Stimulated activated CD4-positive, alpha-beta T cell treated with anti-CD3 and anti-CD28 coated beads, Interleukin-4, amount 100 ng/mL, for 24 hours (primary cell): ENCODE data around the gene JRKL.

ENCODE experiments used
- DNase-seq: peaks from one replicate; pipeline ENCODE4 v3.0.0-alpha.2; 2020

The JRKL gene

DNA sequence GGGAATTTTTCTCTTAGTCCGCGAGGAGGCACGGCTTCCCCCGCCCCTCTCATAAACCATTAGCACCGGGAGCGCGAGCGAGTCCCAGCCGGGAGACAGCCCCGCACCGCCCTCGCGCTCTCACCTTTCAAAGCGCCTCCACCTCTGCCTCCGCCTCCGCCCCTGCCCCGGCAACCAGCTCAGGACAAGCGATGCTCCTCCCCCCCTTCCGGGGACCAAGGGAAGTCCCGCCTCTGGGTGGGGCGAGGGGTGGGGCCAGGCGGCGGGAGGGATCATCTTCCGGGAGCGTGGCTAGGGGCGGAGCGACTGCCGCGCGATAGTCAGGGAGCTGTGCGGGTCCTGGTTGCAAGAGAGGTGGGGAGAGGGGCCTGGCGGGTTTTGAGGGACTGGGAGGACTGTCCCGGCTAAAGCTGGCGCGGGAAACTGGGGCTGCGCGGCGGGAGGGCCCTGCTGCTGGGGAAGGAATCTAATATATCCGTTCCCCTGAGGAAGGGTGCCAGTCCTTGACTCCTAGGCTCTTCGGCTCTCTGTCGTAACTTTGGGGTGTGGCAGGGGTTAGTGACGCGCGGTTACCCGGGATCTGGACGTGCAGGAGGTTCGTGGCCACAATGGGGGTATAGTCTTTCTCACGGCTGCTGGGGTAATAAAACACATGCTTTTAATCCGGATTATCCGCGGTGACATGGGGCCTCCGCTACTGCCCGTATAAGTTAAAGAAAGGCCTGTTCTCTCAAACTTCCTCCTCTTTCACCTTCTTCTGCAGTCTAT is at the start of gene JRKL, which contains the start of gene CCDC82:
Gene JRKL (plus strand): TSS at position 294 of the 768 bp plus-strand sequence. CDS start 637 bp downstream, outside the sequence.
Gene CCDC82 (minus strand): TSS at position 193 of the 768 bp plus-strand sequence. CDS start 5,165 bp downstream, outside the sequence.
- peak; percentile 98 for DNase-seq

DNA sequence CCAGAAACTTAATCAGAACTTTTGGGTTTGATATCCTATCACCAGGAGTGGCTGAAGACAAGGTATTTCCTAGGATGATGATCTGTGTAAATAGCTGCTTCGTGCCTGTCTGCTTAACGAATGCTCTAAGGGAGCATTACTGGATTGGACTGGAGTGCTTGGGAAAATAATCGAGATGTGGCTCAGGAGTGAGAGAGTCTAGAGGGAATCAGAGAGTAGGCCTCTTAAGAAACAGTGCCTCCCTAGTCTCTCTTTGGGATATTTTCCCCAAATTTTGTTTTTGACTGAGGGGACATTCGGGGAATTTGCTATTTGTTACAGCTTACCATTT is 49.3 kb upstream of the JRKL start:
- no peak for DNase-seq

DNA sequence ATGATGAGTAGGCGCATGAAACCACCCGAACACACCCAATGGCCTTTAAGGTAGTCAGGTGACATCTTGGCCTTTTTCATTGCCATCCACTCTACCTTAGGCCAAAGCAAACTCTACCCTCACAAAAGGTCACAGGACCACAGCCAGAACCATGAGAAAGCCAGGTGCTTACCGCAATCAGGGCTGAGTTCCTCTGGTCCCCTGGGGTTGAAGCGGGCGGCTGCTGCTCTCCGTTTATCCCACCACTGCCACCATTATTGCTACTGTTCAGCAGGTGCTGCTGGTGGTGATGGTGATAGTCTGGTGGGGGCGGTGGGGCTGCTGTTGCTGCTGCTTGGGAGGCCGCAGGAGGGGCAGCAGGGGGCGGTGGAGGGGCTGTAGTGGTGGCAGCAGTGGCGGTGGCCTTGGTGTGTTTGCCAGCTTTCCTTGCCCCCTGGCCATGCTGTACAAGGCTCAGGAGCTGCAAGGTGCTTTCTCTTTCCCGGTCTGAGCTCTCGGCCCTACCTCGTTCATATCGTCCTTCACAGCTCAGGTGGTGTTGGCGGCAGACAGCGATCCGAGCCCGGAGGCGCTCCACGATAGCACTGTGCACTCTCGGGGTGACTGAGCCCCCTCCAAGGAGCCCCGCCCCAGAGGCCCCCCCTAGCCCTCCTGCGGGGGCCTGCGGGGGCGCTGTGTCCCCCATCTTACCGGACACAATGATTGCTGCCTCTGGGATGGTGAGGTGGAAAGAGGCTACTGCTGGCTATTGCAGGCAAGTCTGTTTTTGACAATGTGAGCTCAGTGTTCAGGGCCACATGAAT is 48.4 kb upstream of the JRKL start:
- peak; percentile 58 for DNase-seq

DNA sequence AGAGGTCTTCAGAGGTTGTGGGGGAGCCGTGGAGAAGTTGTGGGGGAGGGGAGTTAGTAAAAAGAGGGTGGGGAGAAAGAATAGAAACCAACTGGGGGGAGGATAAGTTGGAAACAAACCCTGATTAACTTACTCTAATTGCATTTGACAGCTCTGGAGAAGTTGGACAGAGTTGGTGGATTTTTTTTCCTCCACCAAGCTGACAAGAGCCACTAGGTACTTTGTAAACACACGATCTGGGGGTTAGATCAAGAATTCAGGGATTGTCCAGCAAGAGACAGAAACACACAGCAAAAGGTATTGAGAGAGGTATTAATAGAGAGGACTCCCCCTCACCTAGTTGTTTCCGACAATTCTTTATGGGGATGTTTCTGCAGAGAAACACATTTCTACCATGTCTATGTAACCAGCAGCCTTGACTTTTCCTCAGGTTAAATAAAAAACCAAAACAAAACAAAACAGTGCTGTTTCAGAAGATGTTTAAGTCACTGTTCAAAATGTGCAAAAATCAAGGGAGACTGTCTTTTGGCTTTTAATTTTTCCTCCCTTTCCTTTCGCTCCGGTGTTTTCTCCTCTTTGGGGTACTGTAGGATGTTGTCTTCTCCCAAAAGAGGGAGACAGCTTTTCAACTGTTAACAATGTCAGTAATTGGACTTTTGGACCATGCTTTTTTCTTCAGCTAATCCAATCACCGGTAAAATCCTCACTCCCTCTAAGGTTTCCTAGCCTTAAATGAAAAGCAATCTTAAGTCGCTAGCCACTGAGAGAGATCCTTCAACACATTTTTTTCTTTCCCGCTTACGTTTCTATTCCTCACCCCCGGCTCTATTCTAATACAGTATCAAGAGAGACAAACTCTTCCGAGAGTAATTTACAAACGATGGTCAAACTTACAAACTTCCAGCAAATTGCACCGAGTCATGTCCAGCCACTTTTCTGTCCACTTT is 47.5 kb upstream of the JRKL start:
- no peak for DNase-seq

DNA sequence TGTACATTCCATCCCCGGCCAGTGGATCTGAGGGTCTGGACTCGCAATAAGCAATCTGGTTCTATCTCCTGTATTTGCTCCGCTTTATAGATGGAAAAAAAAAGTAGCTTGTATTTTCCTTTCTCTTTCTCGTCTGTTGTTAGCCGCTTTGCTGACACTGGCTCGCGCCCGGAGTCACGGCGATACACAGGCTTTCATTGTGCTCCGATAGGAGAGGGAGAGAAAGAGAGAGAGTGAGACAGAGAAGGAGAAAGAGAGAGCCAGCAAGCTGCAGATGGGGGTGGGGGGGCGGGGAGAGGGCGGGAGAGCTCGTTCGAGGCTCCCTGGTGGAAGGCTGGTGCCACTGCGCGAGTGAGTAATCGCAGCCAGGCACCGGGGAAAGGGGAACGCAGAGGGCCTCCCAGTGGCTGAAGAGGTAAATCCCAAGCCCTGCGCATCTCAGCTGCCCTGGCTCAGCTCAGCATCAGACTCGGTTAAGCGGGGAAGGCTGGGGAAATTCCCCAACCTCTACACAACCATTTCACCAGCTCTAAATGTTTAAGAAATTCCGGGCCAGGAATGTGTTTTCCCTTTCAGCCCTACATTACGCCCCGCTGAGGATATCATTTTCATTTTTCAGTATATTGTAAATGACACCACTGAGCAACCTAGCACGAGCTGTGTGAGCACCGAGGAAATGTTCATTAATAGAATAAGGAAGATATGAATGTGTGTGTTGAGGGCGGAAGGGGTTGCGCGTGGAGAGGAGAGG is 46.7 kb upstream of the JRKL start, which contains the start of gene MAML2:
Gene MAML2 (minus strand): TSS at position 235 of the 751 bp plus-strand sequence. CDS start 1,300 bp downstream, outside the sequence.
- DNase-seq = peak; percentile 94

DNA sequence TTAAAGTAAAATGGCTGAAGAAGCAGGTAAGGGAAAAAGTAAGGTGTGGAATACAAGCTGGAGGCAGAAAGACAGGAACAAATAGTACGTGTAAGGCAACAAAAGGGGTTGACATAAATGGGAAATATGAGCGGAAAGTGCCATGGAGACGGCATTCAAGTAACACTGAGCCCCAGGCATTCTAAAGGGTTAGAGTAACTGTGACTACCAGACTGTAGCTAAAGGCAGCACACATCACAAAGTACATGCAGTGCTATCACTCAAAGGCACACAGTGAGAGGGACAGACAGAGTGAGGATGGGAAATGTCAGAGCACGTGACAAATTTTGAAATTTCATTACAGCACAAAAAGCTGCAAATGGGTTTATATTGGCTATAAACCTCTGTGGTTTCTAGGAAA is 33.0 kb upstream of the JRKL start:
- no peak for DNase-seq

DNA sequence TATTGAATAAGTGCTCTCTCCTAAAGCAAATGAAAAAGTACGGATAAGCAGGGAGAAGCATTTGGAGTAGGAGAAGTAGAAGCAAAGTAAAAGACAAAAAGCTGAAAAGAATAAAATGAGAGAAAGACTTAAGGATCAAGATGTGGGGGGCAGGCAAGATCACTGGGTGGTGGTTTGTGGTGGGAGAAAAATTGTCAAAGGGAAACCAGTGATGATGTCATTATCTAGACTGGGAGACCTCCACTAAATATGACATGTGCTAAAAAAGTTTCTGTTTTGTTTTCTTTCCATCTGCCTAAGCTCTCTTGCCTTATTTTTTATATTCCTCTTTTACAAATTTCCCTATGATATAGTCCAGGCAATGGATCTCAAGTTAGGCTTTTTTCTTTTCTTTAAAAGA is 32.0 kb upstream of the JRKL start:
- no peak for DNase-seq

DNA sequence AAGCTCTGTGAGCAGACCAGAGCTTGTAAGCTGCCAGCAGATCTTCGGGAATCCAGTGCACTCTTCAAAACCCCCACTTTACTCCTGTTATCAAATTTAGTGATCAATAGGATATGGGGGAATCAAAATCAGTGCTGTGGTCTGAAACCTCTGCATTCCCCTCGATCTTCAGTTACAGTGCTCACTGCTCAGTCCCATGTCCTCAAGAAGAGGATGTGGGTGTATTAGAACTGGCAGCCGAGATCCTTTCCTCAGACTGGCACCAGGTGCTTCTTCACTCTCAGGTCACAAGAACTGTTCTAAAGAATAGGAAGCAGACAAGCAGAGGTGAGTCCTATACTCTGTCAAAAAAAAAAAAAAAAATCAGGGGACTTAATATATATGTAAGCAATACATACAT is 31.5 kb upstream of the JRKL start:
- DNase-seq = no peak

DNA sequence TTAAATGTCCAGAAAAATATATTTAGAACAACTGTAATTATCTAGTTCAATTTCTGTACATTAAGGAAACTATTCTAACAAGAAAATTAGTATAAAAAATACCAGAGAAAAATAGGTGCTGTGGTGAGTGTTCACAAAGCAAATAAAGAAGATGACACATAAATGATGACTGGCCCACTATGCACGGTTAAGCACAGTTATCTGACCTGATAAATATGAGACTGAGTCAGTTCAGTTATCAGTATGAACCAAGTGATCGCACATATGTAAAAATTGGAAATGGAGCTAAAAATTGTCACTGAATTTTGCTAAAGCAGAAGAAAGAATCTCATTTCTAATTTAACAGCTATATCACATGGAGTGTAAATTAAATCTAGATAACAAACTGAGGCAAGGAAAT is 28.0 kb upstream of the JRKL start:
- DNase-seq = no peak

DNA sequence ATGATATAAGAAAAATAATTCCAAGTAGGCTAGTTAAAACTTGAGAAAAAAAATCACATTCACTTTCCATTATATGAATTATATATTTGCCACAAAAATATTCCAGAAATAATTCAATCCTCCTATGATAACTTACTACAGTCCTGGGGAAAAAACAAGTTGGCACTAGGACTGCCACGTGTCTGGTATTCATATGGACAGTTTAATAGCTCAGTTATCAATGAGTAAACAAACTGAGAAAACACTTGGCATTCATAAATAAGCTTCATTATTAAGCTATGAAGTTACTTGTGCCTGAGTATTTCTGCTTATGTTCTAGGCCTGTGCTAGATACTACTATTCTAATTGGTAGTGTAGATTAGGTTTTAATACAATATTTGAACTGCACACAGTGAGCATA is 24.3 kb upstream of the JRKL start:
- DNase-seq = no peak

DNA sequence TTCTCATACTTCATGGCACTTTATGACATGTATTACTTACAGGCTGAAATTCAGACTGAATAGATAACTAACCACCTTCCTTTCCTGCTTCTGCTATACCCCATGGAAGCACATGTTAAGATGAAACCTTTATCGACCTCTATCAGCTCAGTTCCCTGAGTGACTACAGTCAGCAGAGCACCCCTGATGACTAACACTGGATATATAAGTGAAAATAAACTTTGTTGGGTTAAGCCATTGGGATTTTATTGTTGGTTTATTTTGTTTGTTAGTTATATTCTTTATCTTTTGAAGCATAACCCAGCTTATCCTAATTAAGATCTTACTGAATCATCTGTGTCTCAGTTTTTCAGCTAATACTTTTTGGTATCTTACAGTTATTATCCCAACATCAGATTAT is 23.8 kb upstream of the JRKL start:
- no peak for DNase-seq

DNA sequence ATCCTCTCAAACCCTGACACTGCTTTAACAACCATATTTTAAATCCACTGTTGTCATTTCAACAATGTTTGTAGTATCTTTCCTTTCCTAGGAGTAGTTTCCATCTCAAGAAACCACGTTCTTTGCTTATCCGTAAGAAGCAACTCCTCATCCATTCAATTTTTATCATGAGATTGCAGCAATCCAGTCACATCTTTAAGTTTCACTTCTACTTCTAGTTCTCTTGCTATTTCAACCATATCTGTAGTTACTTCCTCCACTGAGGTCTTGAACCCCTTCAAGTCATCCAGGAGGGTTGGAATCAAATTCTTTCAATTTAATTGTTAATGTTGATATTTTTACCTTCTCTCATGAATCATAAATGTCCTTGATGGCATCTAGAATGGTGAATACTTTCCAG is 22.5 kb upstream of the JRKL start:
- DNase-seq = no peak

DNA sequence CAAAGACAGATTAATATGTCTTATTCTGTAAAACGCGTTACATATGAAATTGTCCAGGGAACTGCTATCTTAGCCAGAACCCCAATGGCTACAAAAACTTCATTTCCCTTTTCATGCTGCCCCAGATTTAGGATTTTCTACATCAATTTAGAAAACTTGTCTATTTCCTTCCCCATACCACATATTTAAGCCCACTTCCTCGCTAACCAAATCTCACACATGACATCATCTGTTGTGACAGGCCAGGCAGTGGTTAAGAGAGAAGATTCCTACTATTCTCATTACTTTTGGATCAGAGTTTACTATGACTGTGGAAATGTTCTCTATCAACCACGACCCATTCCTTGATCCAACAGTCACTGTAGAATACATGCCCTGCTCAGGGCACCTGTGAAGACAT is 16.0 kb upstream of the JRKL start:
- no peak for DNase-seq

DNA sequence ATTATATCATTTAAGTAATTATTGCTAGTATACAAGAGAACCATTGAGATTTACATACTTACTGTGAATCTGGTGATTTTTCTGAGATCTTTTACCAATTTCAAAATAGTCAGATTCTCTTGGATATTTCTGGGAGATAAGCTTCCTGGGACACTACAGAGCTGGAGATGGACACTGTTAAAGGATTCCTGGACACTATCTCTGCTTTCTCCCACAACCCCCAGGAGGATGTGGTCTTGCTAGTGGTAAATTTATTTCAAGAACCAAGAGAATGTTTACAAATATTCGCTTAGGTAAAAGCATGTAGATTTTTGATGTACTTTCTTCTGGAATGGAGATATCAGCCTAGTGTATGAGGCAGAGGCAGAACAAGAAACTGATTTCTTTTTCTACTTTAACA is 13.0 kb upstream of the JRKL start:
- no peak for DNase-seq

DNA sequence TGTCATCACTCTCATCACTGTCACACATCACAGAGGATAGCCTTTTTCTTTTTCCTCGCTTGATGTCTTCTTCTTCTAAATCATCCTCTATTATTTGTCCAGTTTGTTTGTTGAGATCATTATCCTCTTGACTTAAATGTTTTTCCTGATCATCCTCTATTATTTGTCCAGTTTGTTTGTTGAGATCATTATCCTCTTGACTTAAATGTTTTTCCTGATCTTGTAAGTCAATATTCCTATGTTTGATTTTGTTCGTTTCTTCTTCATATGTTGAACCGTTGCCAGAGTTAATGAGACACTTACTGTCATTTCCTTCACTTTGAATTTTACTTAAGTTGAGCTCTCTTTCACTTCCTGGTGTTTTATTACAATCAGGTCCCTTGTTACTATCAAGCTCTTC is 5.7 kb upstream of the JRKL start:
- DNase-seq = no peak

DNA sequence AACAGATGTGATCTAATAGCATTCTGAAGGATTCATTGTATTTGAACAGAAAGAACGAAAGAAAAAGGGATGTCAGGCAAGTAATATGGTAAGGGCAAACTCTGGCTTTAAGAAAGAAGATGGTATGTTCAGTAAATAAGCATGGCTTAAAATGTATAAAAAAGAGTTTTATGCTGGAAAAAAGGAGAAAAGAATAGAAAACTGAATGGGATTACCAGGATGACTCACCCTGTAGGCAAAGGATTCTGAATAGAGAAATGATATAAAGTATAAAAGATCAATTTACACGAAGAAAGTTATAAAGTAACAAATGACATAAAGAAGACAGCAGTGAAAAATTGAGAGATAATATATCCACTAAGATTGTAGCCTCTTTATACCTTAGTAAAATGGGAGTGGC is 4.6 kb upstream of the JRKL start:
- no peak for DNase-seq

DNA sequence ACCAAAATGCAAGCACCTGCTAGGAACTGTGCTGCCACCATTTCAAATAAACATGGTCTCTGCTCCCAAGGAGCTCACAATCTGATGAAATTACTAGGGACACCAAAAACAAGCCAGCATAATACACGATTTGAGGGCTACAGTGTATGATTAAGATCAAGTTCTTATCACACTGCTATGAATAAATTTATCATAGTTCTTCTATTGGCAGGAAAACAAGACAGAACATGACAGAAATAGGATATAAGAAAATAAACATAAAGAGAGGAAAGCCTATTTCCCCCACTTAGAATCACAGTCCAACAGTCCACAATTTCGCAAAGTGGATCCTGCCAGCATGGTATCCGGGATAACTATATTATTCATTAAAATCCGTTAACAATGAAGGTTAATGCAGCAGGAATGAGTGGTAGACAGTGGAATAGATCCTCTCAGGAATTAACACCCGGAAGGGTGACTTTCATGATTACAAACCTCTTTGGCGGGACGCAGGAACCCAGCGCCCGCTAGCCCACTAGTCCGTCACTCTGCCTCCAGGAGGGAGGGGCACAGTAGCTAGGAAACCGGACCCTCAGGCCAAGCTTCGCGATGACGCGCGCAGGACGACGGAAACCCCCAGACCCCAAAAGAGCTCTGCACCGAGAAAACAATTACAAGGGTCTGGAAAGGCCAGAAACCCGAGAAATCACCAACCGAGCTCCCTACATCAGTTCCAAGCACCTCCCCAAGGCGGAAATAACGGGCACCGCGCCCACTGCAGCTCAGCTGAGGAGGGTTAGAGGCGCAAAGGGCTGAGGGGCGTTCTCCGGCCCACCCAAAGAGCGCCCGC is 708 bp upstream of the JRKL start:
- DNase-seq = no peak

DNA sequence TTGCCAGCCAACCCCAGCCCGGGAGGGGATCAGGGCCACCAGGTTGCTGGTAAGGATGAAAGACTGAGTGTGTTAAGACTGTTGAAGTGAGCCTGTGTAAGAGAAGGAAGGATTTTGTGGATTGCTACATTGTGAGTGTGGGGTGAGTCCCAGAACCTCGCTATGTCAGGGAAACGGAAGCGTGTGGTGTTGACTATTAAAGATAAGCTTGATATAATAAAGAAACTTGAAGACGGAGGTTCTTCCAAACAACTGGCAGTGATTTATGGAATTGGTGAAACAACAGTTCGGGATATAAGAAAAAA is 627 bp downstream of the JRKL start:
- DNase-seq = no peak

DNA sequence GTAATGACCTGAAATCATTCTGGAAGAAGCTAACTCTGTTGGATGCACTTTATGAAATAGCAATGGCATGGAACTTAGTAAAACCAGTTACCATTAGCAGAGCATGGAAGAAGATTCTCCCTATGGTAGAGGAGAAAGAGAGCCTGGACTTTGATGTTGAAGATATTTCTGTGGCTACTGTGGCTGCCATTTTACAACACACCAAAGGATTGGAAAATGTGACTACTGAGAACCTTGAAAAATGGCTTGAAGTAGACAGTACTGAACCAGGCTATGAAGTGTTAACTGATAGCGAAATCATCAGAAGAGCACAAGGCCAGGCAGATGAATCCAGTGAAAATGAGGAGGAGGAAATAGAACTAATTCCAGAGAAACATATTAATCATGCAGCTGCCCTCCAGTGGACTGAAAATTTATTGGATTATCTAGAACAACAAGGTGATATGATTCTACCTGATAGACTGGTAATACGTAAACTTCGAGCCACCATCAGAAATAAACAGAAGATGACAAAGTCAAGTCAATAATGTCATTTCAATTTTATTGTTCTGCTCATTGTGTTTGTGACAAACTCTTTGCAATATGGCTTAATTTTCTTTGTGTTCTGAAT is 2.0 kb downstream of the JRKL start:
- DNase-seq = no peak

DNA sequence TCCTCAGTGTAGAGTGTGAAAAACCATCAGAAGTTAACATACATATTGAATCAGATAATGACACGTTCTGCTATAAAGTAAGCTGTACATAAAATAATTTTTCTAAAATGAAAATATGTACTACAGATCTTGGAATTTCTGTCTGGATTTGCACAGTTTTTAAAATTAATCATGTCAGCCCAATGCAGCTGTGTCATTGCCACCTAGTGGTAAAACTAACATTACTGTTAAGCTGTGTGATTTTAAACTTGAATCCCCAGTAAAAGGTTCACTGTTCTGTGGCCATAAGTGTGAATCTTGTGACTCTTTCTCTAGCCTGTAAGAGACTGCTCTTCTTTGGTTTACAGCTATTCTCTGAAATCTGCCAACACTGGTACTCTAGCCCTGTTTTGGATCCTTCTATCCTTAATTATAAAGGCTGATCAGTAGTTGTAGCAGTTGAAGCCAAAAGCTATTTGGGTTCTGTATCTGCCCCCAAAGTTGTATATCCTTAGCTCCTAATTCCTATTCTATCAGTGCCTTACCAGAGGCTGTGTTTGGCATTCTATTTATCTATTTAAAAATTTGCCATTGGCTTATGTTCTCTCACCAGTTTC is 4.0 kb downstream of the JRKL start:
- no peak for DNase-seq

DNA sequence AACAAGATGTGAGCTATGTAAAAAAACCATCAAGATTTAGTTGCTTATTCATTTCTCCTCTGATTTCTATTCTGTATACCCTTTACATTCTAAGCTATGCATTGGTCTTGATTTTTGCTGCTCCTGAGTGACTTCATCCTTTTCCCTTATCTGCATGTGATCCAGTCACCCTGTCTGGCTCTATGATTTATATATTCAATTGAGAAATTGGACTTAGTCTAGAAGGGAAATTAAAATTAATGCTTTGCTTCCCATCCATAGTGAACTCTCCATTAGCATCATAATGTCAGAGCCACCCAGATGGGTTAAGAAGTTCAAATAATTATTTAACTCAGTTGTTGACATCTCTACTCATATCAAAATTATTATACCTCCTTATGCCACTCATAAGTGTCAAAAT is 5.0 kb downstream of the JRKL start:
- DNase-seq = no peak
